SK-N-SH (cell line): ENCODE data around the gene DQX1. TPM values are rescaled to one million over a fixed set of nuclear protein-coding genes. Genes with fewer than 3 reads are reported as not detected.

ENCODE experiments used
- CTCF ChIA-PET: fragments of 300-600, 350-600 bp; formaldehyde crosslinking; extraction: SDS; loops from one replicate; lab custom pipeline; 2021; lab: Yijun Ruan, JAX
- POLR2A ChIA-PET: fragments of 350-600 bp; sonication (Branson Sonifier 250); formaldehyde crosslinking; extraction: SDS; loops from one replicate; lab custom pipeline; 2020; ENCODE audit warnings: antibody characterized with exemption, inconsistent platforms; lab: Yijun Ruan, JAX
- DNase-seq: peaks from one replicate; pipeline ENCODE4 v3.0.0; 2012
- H2AFZ ChIP-seq: fragments of 200-600 bp; sonication (generic); 2 replicates; pipeline ENCODE4 v1.8.1; 2016; ENCODE audit warnings: antibody characterized with exemption, mild to moderate bottlenecking, low read depth
- H3F3A ChIP-seq: fragments of 200-600 bp; sonication (generic); replicated peaks from 2 replicates; pipeline ENCODE3; 2016; ENCODE audit warnings: antibody characterized with exemption, mild to moderate bottlenecking; ENCODE audit not compliant: insufficient read depth
- H3K27ac ChIP-seq, 2 experiments: fragments of 200-500 bp in 1 of 2; fragments of 200-600 bp in 1 of 2; sonication (Bioruptor generic) in 1 of 2; sonication (generic), shearing (Covaris generic) in 1 of 2; 2 replicates each; pipeline versions ENCODE4 v1.5.1 to v1.6.1; 2014 to 2016; ENCODE audit warnings: low read depth in 2 of 2, inconsistent platforms in 1 of 2, low read length in 1 of 2, mild to moderate bottlenecking in 1 of 2, mixed read lengths in 1 of 2
- H3K27me3 ChIP-seq: fragments of 200-600 bp; sonication (generic), shearing (Covaris generic); 2 replicates; pipeline ENCODE4 v1.6.1; 2016; ENCODE audit warnings: mixed run types; ENCODE audit not compliant: insufficient read depth
- H3K36me3 ChIP-seq, 2 experiments: fragments of 200-500 bp in 1 of 2; fragments of 200-600 bp in 1 of 2; sonication (Bioruptor generic) in 1 of 2; sonication (generic) in 1 of 2; replicated peaks in 1 of 2; 2 replicates each; pipeline versions ENCODE3 to v1.5.1; 2014 to 2016; ENCODE audit warnings: low read length in 1 of 2, mild to moderate bottlenecking in 1 of 2; ENCODE audit not compliant: insufficient read depth in 2 of 2, control insufficient read depth in 1 of 2
- H3K4me1 ChIP-seq, 2 experiments: fragments of 200-500 bp in 1 of 2; fragments of 200-600 bp in 1 of 2; sonication (Bioruptor generic) in 1 of 2; sonication (generic), shearing (Covaris generic) in 1 of 2; 2 replicates each; pipeline versions ENCODE4 v1.5.1 to v1.6.1; 2014 to 2016; ENCODE audit warnings: low read depth in 1 of 2, low read length in 1 of 2, mixed run types in 1 of 2; ENCODE audit not compliant: insufficient read depth in 2 of 2, control insufficient read depth in 1 of 2
- H3K4me2 ChIP-seq: fragments of 200-600 bp; sonication (generic), shearing (Covaris generic); 2 replicates; pipeline ENCODE4 v1.6.1; 2017; ENCODE audit warnings: mixed run types
- H3K4me3 ChIP-seq, 2 experiments: fragments of 200-500 bp in 1 of 2; fragments of 200-600 bp in 1 of 2; sonication (Bioruptor generic) in 1 of 2; sonication (generic), shearing (Covaris generic) in 1 of 2; 2 replicates each; pipeline versions ENCODE4 v1.5.1 to v1.8.1; 2014 to 2016; ENCODE audit warnings: low read depth in 2 of 2, inconsistent platforms in 1 of 2, low read length in 1 of 2, mild to moderate bottlenecking in 1 of 2, mixed read lengths in 1 of 2, moderate library complexity in 1 of 2
- H3K79me2 ChIP-seq: fragments of 200-600 bp; sonication (generic); 2 replicates; pipeline ENCODE4 v1.8.1; 2017; ENCODE audit warnings: mild to moderate bottlenecking; ENCODE audit not compliant: insufficient read depth
- H3K9ac ChIP-seq: fragments of 200-600 bp; sonication (generic); 2 replicates; pipeline ENCODE4 v1.6.1; 2017; ENCODE audit warnings: mixed run types
- H3K9me2 ChIP-seq: fragments of 200-600 bp; sonication (generic); 2 replicates; pipeline ENCODE4 v1.6.1; 2017; ENCODE audit warnings: mixed run types
- H3K9me3 ChIP-seq: fragments of 200-600 bp; sonication (generic); 2 replicates; pipeline ENCODE4 v1.6.1; 2017; ENCODE audit warnings: mixed run types, mild to moderate bottlenecking, moderate library complexity
- H4K20me1 ChIP-seq: fragments of 200-600 bp; sonication (generic); 2 replicates; pipeline ENCODE4 v1.6.1; 2017; ENCODE audit warnings: mild to moderate bottlenecking, mixed run types; ENCODE audit not compliant: insufficient read depth
- ELF1 ChIP-seq: IDR thresholded peaks from 2 replicates; pipeline ENCODE4 v1.4.0; 2012
- EP300 ChIP-seq, 2 experiments: IDR thresholded peaks; 2 replicates each; pipeline versions ENCODE4 v1.4.0 to v1.6.1; 2012; ENCODE audit warnings: borderline replicate concordance in 1 of 2, low read depth in 1 of 2, low read length in 1 of 2
- IRF3 ChIP-seq: fragments of 150-350 bp; IDR thresholded peaks from 2 replicates; pipeline ENCODE4 v1.6.1; 2016; ENCODE audit warnings: mild to moderate bottlenecking, low read depth, low read length
- MAX ChIP-seq: IDR thresholded peaks from 2 replicates; pipeline ENCODE4 v1.4.0; 2012; ENCODE audit warnings: low read depth
- MEF2A ChIP-seq: IDR thresholded peaks from 2 replicates; pipeline ENCODE4 v1.4.0; 2012; ENCODE audit warnings: low read depth, borderline replicate concordance
- NRF1 ChIP-seq: IDR thresholded peaks from 2 replicates; pipeline ENCODE4 v1.6.1; 2012; ENCODE audit warnings: low read depth, mild to moderate bottlenecking, low read length
- PBX3 ChIP-seq: IDR thresholded peaks from 2 replicates; pipeline ENCODE4; 2012
- RAD21 ChIP-seq: IDR thresholded peaks from 2 replicates; pipeline ENCODE4 v1.6.1; 2012; ENCODE audit warnings: mild to moderate bottlenecking, low read length
- RFX5 ChIP-seq: IDR thresholded peaks from 2 replicates; pipeline ENCODE4 v1.6.1; 2012; ENCODE audit warnings: mild to moderate bottlenecking, improper control_type of control experiment, low read length
- SIN3A ChIP-seq: IDR thresholded peaks from 2 replicates; pipeline ENCODE4 v1.6.1; 2012; ENCODE audit warnings: low read depth, mild to moderate bottlenecking, low read length, moderate library complexity, borderline replicate concordance
- SMC3 ChIP-seq: IDR thresholded peaks from 2 replicates; pipeline ENCODE4 v1.6.1; 2012; ENCODE audit warnings: low read depth, low read length, improper control_type of control experiment
- USF2 ChIP-seq: fragments of 150-350 bp; IDR thresholded peaks from 2 replicates; pipeline ENCODE4 v1.6.1; 2017; ENCODE audit warnings: antibody characterized with exemption, low read length, low read depth, borderline replicate concordance
- WGBS: methylation state at CpG from one replicate; pipeline ENCODE4 v1.1.6; 2017; ENCODE audit warnings: low lambda C conversion rate; 5-methylcytosine and 5-hydroxymethylcytosine counted together
- polyA plus RNA-seq, 3 experiments: library from polyadenylated mRNA; depleted of rRNA; stranded (reverse); fragments of >200 nt; gene quantifications; 2 replicates each; pipeline ENCODE4 v1.2.3, GENCODE V29; 2012

Gene DQX1
- polyA plus RNA-seq, 1 of the 3 experiments (the other 2 are of a cell fraction) = 1.6 TPM

- TF ChIP-seq NRF1 (no peak), MAX (no peak), PBX3 (no peak), RFX5 (no peak), RAD21 (no peak), MEF2A (no peak), ELF1 (no peak), IRF3 (no peak), USF2 (no peak)
These were observed 34.1 kb downstream of the DQX1 start (continued) for GRCh38 chr2:74491648-74492544.

- no peak overlapping the region for H3K4me3 ChIP-seq
- no peak overlapping the region for H3K27ac ChIP-seq
- H3K36me3 ChIP-seq = peaks cover 6 to 49% of the 10 kb centered on the region in 2 experiments
- no peaks in the 10 kb centered on the region for H3K4me1 ChIP-seq
- H3K27me3 ChIP-seq = no peaks in the 10 kb centered on the region
- peaks cover 17% of the 10 kb centered on the region for H3K79me2 ChIP-seq
- 96% methylated on average over 6 of the region's 9 CpGs for WGBS
- no peak for TF ChIP-seq RAD21
- TF ChIP-seq EP300 (IDR thresholded peaks at IDR 0.05; ENCODE audit: borderline replicate concordance in 1 of 2, low read depth in 1 of 2, low read length in 1 of 2) = no peak
- TF ChIP-seq SMC3 = no peak
- no peak for TF ChIP-seq SIN3A
- TF ChIP-seq MEF2A = no peak
- TF ChIP-seq, all 33 proteins: peak for 0
- Histone ChIP-seq H3K9me3 (no peaks in the 10 kb centered on the region), H3F3A (no peaks in the 10 kb centered on the region), H2AFZ (no peak overlapping the region), H4K20me1 (no peaks in the 10 kb centered on the region), H3K9me2 (no peaks in the 10 kb centered on the region), H3K4me2 (no peak overlapping the region), H3K9ac (no peak overlapping the region)
- no peak for DNase-seq
- ChIA-PET POLR2A (interaction anchor here (1.0 kb wide), 1 partner anchor 16 kb away, joined by 3 read pairs; no protein-coding TSS in a partner anchor), CTCF (interaction anchor here (0.6 to 3.0 kb wide), 4 partner anchors 9 to 97 kb away, joined by 3 to 13 read pairs (median 4); partner anchors contain the start of gene PCGF1)
These were observed 36.1 kb downstream of the DQX1 start for GRCh38 chr2:74489906-74490305.
